ENCODE results near the gene EPHB1. TPM values are rescaled to one million over a fixed set of nuclear protein-coding genes. Genes with fewer than 3 reads are reported as not detected.

EPHB1 gene
- total and polyA plus RNA-seq, 2 donors (not counting 3 experiments of a cell fraction or from before 2014, with no cell fraction given): 1.3 to 5.2 TPM

- Histone ChIP-seq H3K27me3 (ENCODE audit: control insufficient read depth in 2 of 2, insufficient read depth in 2 of 2, low read length in 2 of 2) (no peaks in the 10 kb centered on the region), H4K20me1 (replicated peaks; ENCODE audit: control insufficient read depth, extremely low read depth, insufficient read depth, low read length) (no peaks in the 10 kb centered on the region), H3K4me1 (ENCODE audit: control insufficient read depth, extremely low read depth, insufficient read depth, low read length) (no peaks in the 10 kb centered on the region), H3K9ac (replicated peaks; ENCODE audit: extremely low read depth, insufficient read depth, low read length) (no peak overlapping the region), H3K9me3 (replicated peaks; ENCODE audit: control insufficient read depth, insufficient read depth, low read length) (peaks cover 3% of the 10 kb centered on the region), H3K36me3 (ENCODE audit: control insufficient read depth in 2 of 2, extremely low read depth in 1 of 2, insufficient read depth in 2 of 2, low read length in 2 of 2) (no peaks in the 10 kb centered on the region), H3K4me2 (ENCODE audit: insufficient read depth, low read length) (no peak overlapping the region), H3K79me2 (ENCODE audit: control insufficient read depth, insufficient read depth, low read length) (no peaks in the 10 kb centered on the region), H3K9me1 (replicated peaks; ENCODE audit: control insufficient read depth, extremely low read depth, insufficient read depth, low read length) (no peaks in the 10 kb centered on the region), H3K27ac (ENCODE audit: insufficient read depth, low read depth, low read length) (no peak overlapping the region), H3K4me3 (replicated peaks in 1 of 3; ENCODE audit: insufficient read depth in 1 of 3, low read depth in 1 of 3, low read length in 3 of 3) (no peak overlapping the region), H2AFZ (ENCODE audit: low read depth, low read length) (no peak overlapping the region)
- dilution Hi-C loops (cut with MboI; ENCODE audit: extremely low pct_ligation_motif_present, low sequenced_read_pairs): no loop called here
- BruUV-seq (replicated peaks): no TSS peak
- ChIA-PET CTCF (no interaction called here), POLR2A (no interaction called here)
- FAIRE-seq (no peak), DNase-seq (ENCODE audit: low read depth, low spot score) (no peak)
- intact Hi-C loops (cut with micrococcal nuclease): no loop called here
- no peak for TF ChIP-seq POLR2A (IDR thresholded peaks at IDR 0.05; ENCODE audit: low read depth, low read length)
- TF ChIP-seq FOS (IDR thresholded peaks at IDR 0.05; ENCODE audit: borderline replicate concordance, insufficient read depth, low read length): no peak
- TF ChIP-seq GATA2 (IDR thresholded peaks at IDR 0.05; ENCODE audit: insufficient read depth, insufficient read length, low read depth, low read length): no peak
- no peak for TF ChIP-seq MYC (IDR thresholded peaks at IDR 0.05; ENCODE audit: low read depth, low read length)
These were observed 346.6 kb downstream of the EPHB1 start for GRCh38 chr3:135141672-135142071.

- ChIA-PET CTCF (no interaction called here), POLR2A (no interaction called here)
- Histone ChIP-seq H3K9me3 (replicated peaks; ENCODE audit: control insufficient read depth, insufficient read depth, low read length) (peaks cover 3% of the 10 kb centered on the region), H3K27me3 (ENCODE audit: control insufficient read depth in 2 of 2, insufficient read depth in 2 of 2, low read length in 2 of 2) (no peaks in the 10 kb centered on the region), H3K36me3 (ENCODE audit: control insufficient read depth in 2 of 2, extremely low read depth in 1 of 2, insufficient read depth in 2 of 2, low read length in 2 of 2) (no peaks in the 10 kb centered on the region), H3K4me3 (replicated peaks in 1 of 3; ENCODE audit: insufficient read depth in 1 of 3, low read depth in 1 of 3, low read length in 3 of 3) (no peak overlapping the region), H3K4me1 (ENCODE audit: control insufficient read depth, extremely low read depth, insufficient read depth, low read length) (no peaks in the 10 kb centered on the region), H3K27ac (ENCODE audit: insufficient read depth, low read depth, low read length) (no peak overlapping the region), H4K20me1 (replicated peaks; ENCODE audit: control insufficient read depth, extremely low read depth, insufficient read depth, low read length) (no peaks in the 10 kb centered on the region), H3K79me2 (ENCODE audit: control insufficient read depth, insufficient read depth, low read length) (no peaks in the 10 kb centered on the region), H2AFZ (ENCODE audit: low read depth, low read length) (no peak overlapping the region), H3K9me1 (replicated peaks; ENCODE audit: control insufficient read depth, extremely low read depth, insufficient read depth, low read length) (no peaks in the 10 kb centered on the region), H3K9ac (replicated peaks; ENCODE audit: extremely low read depth, insufficient read depth, low read length) (no peak overlapping the region), H3K4me2 (ENCODE audit: insufficient read depth, low read length) (no peak overlapping the region)
- intact Hi-C loops (cut with micrococcal nuclease): no loop called here
- dilution Hi-C loops (cut with MboI; ENCODE audit: extremely low pct_ligation_motif_present, low sequenced_read_pairs): no loop called here
- FAIRE-seq: no peak
- no peak for DNase-seq (ENCODE audit: low read depth, low spot score)
- BruUV-seq (replicated peaks): no TSS peak
- TF ChIP-seq POLR2A (IDR thresholded peaks at IDR 0.05; ENCODE audit: low read depth, low read length) (no peak), MYC (IDR thresholded peaks at IDR 0.05; ENCODE audit: low read depth, low read length) (no peak), JUN (IDR thresholded peaks at IDR 0.05; ENCODE audit: borderline replicate concordance, insufficient read depth, insufficient read length, low read depth) (no peak), GATA2 (IDR thresholded peaks at IDR 0.05; ENCODE audit: insufficient read depth, insufficient read length, low read depth, low read length) (no peak), FOS (IDR thresholded peaks at IDR 0.05; ENCODE audit: borderline replicate concordance, insufficient read depth, low read length) (no peak), MAX (IDR thresholded peaks at IDR 0.05; ENCODE audit: insufficient read depth, insufficient read length) (no peak), EZH2 (IDR thresholded peaks at IDR 0.05; ENCODE audit: borderline replicate concordance, low read depth, low read length, severe bottlenecking) (no peak), CTCF (IDR thresholded peaks at IDR 0.05; ENCODE audit: extremely low read depth in 1 of 2, insufficient read depth in 1 of 2, low read depth in 1 of 2, low read length in 2 of 2) (no peak)
These were observed 347.5 kb downstream of the EPHB1 start for GRCh38 chr3:135142530-135142929.
